GM19193 (cell line): ENCODE measurements around the gene ALPK1.

Experiments
- POLR2A ChIP-seq: IDR thresholded peaks from 4 replicates; pipeline ENCODE4 v1.6.1; 2011; ENCODE audit not compliant: insufficient read depth, insufficient read length; ENCODE audit errors: extremely low read depth

Gene ALPK1

DNA sequence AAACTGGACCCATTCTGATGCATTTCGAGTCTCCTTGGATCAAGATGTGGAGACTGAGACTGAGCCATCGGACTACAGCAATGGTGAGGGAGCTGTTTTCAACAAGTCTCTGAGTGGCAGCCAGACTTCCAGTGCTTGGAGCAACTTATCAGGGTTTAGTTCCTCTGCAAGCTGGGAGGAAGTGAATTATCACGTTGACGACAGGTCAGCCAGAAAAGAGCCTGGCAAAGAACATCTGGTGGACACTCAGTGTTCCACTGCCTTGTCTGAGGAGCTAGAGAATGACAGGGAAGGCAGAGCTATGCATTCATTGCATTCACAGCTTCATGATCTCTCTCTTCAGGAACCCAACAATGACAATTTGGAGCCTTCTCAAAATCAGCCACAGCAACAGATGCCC lies 134.0 kb downstream of the ALPK1 start:
- no peak for TF ChIP-seq POLR2A

DNA sequence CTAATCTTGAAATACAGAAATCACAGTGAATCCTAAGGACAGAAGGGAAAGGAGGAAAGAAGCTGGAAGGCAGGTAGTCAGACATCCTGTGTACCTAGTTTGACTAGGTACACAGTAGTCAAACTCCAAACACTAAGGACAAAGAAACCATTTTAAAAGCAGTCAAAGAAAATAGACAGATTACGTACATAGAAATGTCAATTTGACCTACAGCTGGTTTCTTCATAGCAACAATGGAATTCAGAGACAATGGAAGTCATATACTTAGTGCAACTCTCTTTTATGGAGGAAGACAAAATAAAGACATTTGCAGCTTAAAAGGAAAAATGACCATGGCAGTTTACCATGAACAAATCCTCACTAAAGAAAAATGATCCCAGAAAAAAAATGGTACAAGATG lies 139.8 kb downstream of the ALPK1 start:
- TF ChIP-seq POLR2A, result no peak

DNA sequence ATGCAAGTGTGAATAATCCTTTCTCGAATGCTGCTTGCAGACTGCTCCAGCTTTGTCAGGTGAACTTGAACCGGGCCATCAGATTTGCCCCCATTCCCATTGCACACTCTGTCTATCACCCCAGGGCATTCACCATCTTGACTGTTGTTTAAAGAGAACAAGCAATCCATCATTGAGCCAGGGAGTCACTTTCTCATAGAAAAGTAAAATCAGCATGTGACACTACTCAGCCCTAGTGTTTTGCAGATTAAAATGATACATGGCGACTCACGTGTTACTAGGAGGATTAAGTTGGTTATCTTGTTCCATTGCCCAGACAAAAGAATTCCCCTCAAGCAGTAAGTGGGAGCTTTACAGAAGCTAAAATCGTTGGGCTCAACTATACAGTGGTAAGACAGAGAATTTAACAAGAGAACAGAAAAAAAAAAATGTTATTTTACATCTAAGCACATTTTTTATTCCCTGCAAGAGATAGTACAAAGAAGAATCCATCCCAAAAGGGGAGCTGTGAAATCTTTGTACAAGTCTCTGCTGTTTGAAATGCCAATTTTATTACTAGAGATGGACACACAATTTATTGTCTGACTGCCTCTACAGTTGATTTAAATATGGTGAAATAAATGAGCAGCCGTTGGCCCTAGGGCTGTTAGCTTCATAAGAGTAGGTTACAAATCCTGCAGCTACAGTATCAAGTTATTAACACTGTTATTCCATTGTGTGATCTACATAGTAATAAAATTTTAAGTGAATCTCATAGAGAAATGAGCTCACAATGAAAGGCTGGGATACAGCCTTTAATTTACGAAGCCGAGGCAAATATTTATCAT lies 151.3 kb downstream of the ALPK1 start:
- no peak for TF ChIP-seq POLR2A

DNA sequence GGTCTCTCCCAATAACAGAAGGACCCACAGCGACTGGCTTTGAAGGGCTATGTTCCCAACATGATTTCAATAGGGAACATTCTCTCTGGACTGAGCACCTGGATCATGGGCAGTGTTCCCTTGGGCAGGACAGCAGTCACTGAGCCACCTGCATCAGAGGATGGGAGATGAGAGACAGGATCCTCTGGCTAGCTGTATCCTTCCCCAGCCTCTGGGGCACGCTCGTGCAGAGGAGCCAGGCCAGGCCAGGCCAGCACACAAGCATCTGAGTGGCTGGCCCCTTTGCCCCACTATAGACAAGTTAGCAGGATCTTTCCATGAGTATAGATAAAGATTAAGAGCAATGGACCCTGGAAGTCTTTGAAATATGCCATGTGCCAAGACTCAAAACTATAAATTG lies 152.5 kb downstream of the ALPK1 start:
- TF ChIP-seq POLR2A, result no peak

DNA sequence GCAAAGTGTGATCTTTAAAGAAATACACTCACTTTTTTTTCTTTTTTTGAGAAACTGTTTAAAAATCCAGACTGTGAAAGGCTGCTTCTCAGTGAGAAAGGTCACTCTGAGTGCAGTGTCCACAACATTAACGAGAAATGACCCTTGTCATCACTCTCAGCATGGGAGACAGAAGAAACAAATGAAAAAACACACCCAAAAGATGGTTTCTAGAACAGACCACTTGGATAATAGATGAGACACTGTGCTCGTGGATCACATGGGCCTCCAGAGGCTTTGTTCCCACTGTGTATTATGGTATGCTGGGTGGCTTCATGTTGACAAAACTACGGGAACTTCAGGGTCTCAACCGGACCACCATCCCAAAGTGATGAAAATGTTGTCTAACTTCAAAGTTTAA lies 153.9 kb downstream of the ALPK1 start:
- no peak for TF ChIP-seq POLR2A

DNA sequence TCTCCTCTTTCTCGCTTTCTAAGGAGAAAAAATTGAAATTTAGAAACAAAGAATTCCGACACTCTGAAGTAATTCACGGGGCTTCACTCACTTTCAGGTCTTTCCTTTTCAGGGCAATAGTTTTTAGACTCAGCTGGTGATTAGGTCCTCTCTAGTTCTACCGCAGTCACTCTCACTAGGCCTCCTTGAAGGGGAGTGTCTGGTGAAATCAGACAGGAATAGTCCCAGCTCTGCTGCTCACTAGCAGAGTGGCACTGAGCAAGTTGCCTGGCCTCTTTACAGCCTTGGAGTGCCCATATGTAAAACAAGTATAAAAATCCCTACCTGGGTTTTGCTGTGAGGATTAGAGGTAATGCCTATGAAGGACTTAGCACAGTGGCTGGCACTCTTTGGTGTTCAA lies 154.7 kb downstream of the ALPK1 start:
- no peak for TF ChIP-seq POLR2A

DNA sequence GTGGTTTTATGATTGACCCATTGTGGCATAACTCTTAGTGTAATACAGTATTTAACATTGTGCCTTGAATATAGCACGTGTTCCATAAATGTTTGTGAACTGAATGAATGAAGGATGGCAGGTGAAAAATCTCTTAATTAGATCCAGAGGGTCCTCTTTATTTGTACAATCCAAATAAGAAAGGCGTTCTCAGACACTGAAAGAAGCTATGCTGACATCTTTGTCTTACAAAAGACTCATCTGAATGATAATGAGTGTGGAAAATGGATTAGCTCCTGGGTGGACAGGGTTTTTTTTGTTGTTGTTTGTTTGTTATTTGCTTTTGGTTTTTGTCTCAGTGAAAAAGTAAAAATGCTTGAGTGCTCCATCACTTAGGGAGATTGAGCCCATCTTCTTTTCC lies 156.2 kb downstream of the ALPK1 start:
- no peak for TF ChIP-seq POLR2A

DNA sequence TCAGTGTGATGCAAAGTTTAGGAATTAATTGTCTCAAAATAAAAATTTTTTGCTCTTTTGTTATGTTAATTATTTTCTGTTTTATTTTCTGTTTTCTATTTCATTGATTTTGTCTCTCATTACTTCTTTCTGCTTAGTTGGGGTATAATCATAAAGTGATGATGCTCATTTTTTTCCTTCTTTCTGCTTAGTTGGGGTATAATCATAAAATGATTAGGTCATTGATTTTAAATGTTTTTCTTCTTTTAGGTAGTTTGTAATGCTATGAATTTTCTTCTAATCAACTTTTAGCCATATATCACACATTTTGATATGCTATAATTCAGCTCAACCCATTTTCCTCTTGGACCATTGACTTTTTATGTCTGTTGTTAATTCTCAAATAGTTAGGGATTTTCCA lies 175.1 kb downstream of the ALPK1 start:
- no peak for TF ChIP-seq POLR2A

DNA sequence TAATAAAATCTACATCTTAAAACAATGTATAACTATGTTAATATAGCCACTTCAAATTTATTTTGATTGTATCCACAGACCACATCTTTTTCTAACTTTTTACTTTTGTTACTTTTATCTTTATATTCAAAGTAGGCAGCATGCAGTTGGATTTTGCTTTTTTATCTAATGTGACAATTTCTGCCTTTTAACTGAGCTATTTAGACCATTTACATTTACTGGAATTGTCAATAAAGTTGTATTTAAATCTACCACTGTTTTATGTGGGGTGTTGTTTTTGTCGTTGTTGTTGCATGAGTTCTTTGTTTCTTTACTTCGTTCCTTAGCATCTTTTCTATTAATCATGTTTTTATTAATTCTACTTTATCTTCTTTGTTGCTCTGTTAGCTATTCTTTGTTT lies 176.8 kb downstream of the ALPK1 start:
- TF ChIP-seq POLR2A, result no peak

DNA sequence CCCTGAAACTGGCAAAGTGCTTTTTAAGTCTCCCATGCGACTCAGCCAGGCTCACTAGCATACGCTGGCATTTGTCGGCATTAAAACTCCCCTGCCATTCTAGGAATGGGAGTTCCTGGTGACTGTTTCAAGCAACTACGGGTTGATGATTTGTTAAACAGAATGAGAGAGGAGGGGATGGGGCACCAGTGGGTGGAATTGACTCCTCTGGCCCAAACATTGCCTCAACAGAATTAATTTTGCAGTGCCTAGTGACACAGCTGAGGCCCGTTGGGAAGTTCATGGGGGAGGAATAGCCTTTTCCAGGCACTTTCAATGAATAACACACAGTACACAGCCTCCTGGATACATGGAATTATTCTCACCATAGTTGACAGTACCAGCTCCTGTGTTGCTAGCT lies 188.8 kb downstream of the ALPK1 start:
- no peak for TF ChIP-seq POLR2A
